MM.1S (cell line): ENCODE results near the gene ISL2.

Experiments used
- DNase-seq: peaks from one replicate; pipeline ENCODE4 v3.0.0-alpha.2; 2015
- H2AFZ ChIP-seq: fragments of 300-600 bp; sonication (generic); 2 replicates; pipeline ENCODE4 v1.6.0; 2016; ENCODE audit warnings: antibody characterized with exemption, low read length
- H3F3A ChIP-seq: fragments of 300-600 bp; sonication (generic); 2 replicates; pipeline ENCODE4 v1.6.1; 2016; ENCODE audit warnings: mild to moderate bottlenecking, antibody characterized with exemption, low read length, moderate library complexity, mixed read lengths; ENCODE audit not compliant: insufficient read depth
- H3K27ac ChIP-seq: fragments of 300-600 bp; sonication (generic); 2 replicates; pipeline ENCODE4 v1.5.1; 2016; ENCODE audit warnings: mild to moderate bottlenecking, low read length
- H3K27me3 ChIP-seq: fragments of 300-600 bp; sonication (generic); replicated peaks from 2 replicates; pipeline ENCODE4 v1.6.0; 2016; ENCODE audit warnings: low read length; ENCODE audit not compliant: insufficient read depth
- H3K36me3 ChIP-seq: fragments of 300-600 bp; sonication (generic); replicated peaks from 2 replicates; pipeline ENCODE4 v1.6.1; 2016; ENCODE audit warnings: mild to moderate bottlenecking, low read length, mixed read lengths; ENCODE audit not compliant: insufficient read depth
- H3K4me1 ChIP-seq: fragments of 300-600 bp; sonication (generic); 2 replicates; pipeline ENCODE4 v1.6.1; 2016; ENCODE audit warnings: low read length, mixed read lengths
- H3K4me2 ChIP-seq: fragments of 300-600 bp; sonication (generic); 2 replicates; pipeline ENCODE4 v1.6.0; 2016; ENCODE audit warnings: low read depth, low read length
- H3K4me3 ChIP-seq: fragments of 300-600 bp; sonication (generic); 2 replicates; pipeline ENCODE4 v1.5.1; 2016; ENCODE audit warnings: low read length, mixed read lengths
- H3K79me2 ChIP-seq: fragments of 300-600 bp; sonication (generic); 2 replicates; pipeline ENCODE4 v1.6.1; 2016; ENCODE audit warnings: mixed run types, low read length, mixed read lengths
- H3K9ac ChIP-seq: fragments of 300-600 bp; sonication (generic); 2 replicates; pipeline ENCODE4 v1.6.1; 2016; ENCODE audit warnings: low read length, mixed read lengths
- H3K9me2 ChIP-seq: fragments of 300-600 bp; sonication (generic); replicated peaks from 2 replicates; pipeline ENCODE4 v1.6.1; 2016; ENCODE audit warnings: mild to moderate bottlenecking, low read length, mixed read lengths; ENCODE audit not compliant: insufficient read depth
- H3K9me3 ChIP-seq: fragments of 300-600 bp; sonication (generic); replicated peaks from 2 replicates; pipeline ENCODE4 v1.6.1; 2016; ENCODE audit warnings: mild to moderate bottlenecking, low read length, mixed read lengths; ENCODE audit not compliant: insufficient read depth
- H4K20me1 ChIP-seq: fragments of 300-600 bp; sonication (generic); 2 replicates; pipeline ENCODE4 v1.6.1; 2016; ENCODE audit warnings: mild to moderate bottlenecking, low read length, moderate library complexity, mixed read lengths; ENCODE audit not compliant: insufficient read depth
- EZH2 ChIP-seq: fragments of 300-600 bp; sonication (generic); optimal IDR thresholded peaks from 2 replicates; pipeline ENCODE3; 2017; ENCODE audit warnings: low read depth, mild to moderate bottlenecking, antibody characterized with exemption, low read length, mixed read lengths
- EZH2phosphoT487 ChIP-seq: fragments of 300-600 bp; sonication (generic); IDR thresholded peaks from 2 replicates; pipeline ENCODE4 v1.6.1; 2018; ENCODE audit warnings: antibody characterized with exemption, low read length
- TF ChIP-seq, protein P1 (sequence below): fragments of 300-600 bp; sonication (generic); IDR thresholded peaks from 2 replicates; pipeline ENCODE4 v1.5.1; 2016; ENCODE audit warnings: antibody characterized with exemption, low read length, mixed read lengths

ISL2 gene

DNA sequence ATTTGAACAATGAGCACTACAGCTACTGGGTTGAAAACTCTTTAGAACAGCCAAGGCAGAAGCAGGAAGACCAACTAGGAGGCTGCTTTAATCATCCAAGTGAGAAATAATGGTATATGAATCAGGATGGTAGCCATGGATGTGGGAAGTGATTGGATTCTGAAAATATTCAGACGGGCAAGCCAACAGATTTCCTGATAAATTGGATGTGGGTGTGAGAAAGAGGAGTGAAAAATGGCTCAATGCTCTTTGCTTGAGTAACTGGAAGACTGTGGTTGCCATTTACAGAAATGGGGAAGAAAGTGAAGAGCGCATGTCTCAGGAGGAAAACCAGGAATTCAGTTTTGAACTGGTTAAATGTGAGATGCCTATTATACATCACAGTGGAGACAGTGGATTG, 50.4 kb downstream of the ISL2 start:
- H3K27me3 ChIP-seq = no peaks in the 10 kb centered on the region
- H2AFZ ChIP-seq = no peak overlapping the region
- no peak overlapping the region for H3K4me2 ChIP-seq
- DNase-seq = no peak
- no peaks in the 10 kb centered on the region for H3K79me2 ChIP-seq
- TF ChIP-seq, protein P1, sequence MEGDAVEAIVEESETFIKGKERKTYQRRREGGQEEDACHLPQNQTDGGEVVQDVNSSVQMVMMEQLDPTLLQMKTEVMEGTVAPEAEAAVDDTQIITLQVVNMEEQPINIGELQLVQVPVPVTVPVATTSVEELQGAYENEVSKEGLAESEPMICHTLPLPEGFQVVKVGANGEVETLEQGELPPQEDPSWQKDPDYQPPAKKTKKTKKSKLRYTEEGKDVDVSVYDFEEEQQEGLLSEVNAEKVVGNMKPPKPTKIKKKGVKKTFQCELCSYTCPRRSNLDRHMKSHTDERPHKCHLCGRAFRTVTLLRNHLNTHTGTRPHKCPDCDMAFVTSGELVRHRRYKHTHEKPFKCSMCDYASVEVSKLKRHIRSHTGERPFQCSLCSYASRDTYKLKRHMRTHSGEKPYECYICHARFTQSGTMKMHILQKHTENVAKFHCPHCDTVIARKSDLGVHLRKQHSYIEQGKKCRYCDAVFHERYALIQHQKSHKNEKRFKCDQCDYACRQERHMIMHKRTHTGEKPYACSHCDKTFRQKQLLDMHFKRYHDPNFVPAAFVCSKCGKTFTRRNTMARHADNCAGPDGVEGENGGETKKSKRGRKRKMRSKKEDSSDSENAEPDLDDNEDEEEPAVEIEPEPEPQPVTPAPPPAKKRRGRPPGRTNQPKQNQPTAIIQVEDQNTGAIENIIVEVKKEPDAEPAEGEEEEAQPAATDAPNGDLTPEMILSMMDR = no peak
- TF ChIP-seq EZH2 (no peak), EZH2phosphoT487 (no peak)
- no peaks in the 10 kb centered on the region for H3K4me1 ChIP-seq
- H3K4me3 ChIP-seq = no peak overlapping the region
- no peaks in the 10 kb centered on the region for H3K9me2 ChIP-seq
- no peaks in the 10 kb centered on the region for H3F3A ChIP-seq
- H4K20me1 ChIP-seq = no peaks in the 10 kb centered on the region
- H3K9ac ChIP-seq = no peak overlapping the region
- H3K36me3 ChIP-seq = no peaks in the 10 kb centered on the region
- H3K9me3 ChIP-seq = no peaks in the 10 kb centered on the region
- H3K27ac ChIP-seq = no peak overlapping the region

DNA sequence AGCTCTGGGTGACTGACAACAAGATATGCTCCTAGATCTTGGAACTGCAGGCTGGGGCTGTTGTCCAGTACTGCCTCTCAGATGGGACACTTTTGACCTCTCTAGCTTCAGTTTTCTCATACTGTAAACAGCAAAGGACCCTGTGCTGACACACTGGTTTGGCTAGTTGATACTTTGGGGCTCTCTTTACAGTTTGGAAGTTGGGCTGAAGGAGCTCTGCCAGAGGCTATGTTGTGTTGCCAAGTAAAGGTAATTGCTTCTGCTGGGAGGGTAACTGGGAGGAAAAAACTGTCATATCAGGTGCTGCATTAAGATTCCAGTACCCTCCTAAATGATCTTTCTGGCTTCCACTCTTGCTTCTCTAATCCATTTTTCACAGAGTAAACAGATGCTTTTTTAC, 54.0 kb downstream of the ISL2 start:
- Histone ChIP-seq H2AFZ (no peak overlapping the region), H3F3A (no peaks in the 10 kb centered on the region)

DNA sequence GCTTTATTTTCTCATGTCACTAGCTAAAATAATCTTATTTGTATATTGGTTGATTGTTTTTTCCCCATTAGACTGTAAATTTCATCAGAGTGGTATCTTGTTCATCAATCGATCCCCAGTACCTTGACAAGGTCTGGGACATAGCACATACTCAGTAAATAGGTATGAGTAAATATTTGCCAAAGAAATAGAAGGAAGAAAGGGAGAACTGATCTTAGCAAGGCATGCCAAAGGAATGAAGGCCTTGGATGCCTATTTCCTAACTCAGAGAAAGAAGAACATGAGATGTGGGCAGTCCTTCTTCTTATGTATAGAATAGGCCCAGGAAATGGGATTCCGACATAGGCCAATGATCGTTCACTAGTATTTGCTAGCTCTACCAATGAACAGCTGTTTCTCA, 54.7 kb downstream of the ISL2 start:
- Histone ChIP-seq H4K20me1 (no peaks in the 10 kb centered on the region), H3K36me3 (no peaks in the 10 kb centered on the region), H3K9me2 (no peaks in the 10 kb centered on the region), H3F3A (no peaks in the 10 kb centered on the region), H3K27ac (no peak overlapping the region), H3K79me2 (no peaks in the 10 kb centered on the region), H3K4me1 (no peaks in the 10 kb centered on the region), H3K9ac (no peak overlapping the region), H2AFZ (no peak overlapping the region), H3K4me3 (no peak overlapping the region), H3K27me3 (no peaks in the 10 kb centered on the region), H3K4me2 (no peak overlapping the region), H3K9me3 (no peaks in the 10 kb centered on the region)
- no peak for DNase-seq
- TF ChIP-seq, protein P1 = no peak
- no peak for TF ChIP-seq EZH2phosphoT487

More for the DNA sequence above, 54.0 kb downstream of the ISL2 start:
- Histone ChIP-seq H3K4me3 (no peak overlapping the region), H4K20me1 (no peaks in the 10 kb centered on the region), H3K27me3 (no peaks in the 10 kb centered on the region), H3K9me3 (no peaks in the 10 kb centered on the region), H3K9me2 (no peaks in the 10 kb centered on the region), H3K27ac (no peak overlapping the region), H3K9ac (no peak overlapping the region), H3K36me3 (no peaks in the 10 kb centered on the region), H3K4me1 (no peaks in the 10 kb centered on the region), H3K4me2 (no peak overlapping the region), H3K79me2 (no peaks in the 10 kb centered on the region)
- TF ChIP-seq EZH2phosphoT487 = no peak
- DNase-seq = no peak

DNA sequence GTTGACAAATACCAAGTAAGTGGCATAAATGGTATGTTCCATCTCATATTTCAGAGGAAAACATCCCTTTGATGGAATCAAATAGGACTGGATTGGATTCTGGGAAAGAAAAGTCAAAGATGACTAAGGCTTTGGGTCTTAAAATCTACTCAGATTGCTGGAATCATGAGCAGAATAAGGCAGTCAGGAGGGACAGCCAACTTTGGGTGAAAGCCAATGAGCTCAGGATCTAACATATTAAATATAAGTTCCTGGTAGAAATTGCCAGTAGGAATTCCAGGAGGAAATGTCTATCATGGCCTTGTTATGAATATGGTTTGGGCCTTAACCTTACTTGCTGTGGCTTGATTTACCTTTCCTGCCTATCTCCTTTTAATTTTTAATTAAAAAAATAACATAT, 55.3 kb downstream of the ISL2 start:
- H4K20me1 ChIP-seq = no peaks in the 10 kb centered on the region
- no peak overlapping the region for H3K4me3 ChIP-seq
- no peak overlapping the region for H2AFZ ChIP-seq
- no peak for TF ChIP-seq EZH2phosphoT487
- TF ChIP-seq, protein P1 = no peak
- no peaks in the 10 kb centered on the region for H3K79me2 ChIP-seq
- H3K4me2 ChIP-seq = no peak overlapping the region
- no peak overlapping the region for H3K9ac ChIP-seq
- no peak overlapping the region for H3K27ac ChIP-seq
- H3F3A ChIP-seq = no peaks in the 10 kb centered on the region
- H3K36me3 ChIP-seq = no peaks in the 10 kb centered on the region
- no peaks in the 10 kb centered on the region for H3K27me3 ChIP-seq
- H3K4me1 ChIP-seq = no peaks in the 10 kb centered on the region
- no peaks in the 10 kb centered on the region for H3K9me2 ChIP-seq
- no peak for DNase-seq
- no peaks in the 10 kb centered on the region for H3K9me3 ChIP-seq
